K562 (cell line): ENCODE data around the gene ZBTB16. TPM values are rescaled to one million over a fixed set of nuclear protein-coding genes. Genes with fewer than 3 reads are reported as not detected.

Source experiments
- ATAC-seq: fragments of 200-7000 bp; cut with Tn5 transposase; 3 replicates; pipeline ENCODE4 v1.9.1; 2020; ENCODE audit warnings: moderate library complexity
- BruUV-seq: library from RNA; stranded (reverse); fragments of 400-500 nt; replicated peaks from 2 replicates; lab custom pipeline; 2021; lab: Mats Ljungman, UMichigan
- CTCF ChIA-PET: fragments of 300-600 bp; formaldehyde crosslinking; extraction: SDS; loops from one replicate; lab custom pipeline; 2021; ENCODE audit warnings: low intra/inter-chr PET ratio; lab: Yijun Ruan, JAX
- POLR2A ChIA-PET: fragments of 300-600, 350-650 bp; sonication (Branson Sonifier 250); formaldehyde crosslinking; extraction: SDS; loops from one replicate; lab custom pipeline; 2021; ENCODE audit warnings: antibody characterized with exemption, inconsistent platforms; lab: Yijun Ruan, JAX
- DNase-seq, 4 experiments: peaks; one replicate each; pipeline versions ENCODE4 v3.0.0 to v3.0.0-alpha.2; 2011 to 2018; ENCODE audit warnings: low spot score in 3 of 4, mixed read lengths in 3 of 4; ENCODE audit errors: extremely low read depth in 1 of 4
- FAIRE-seq: peaks from 2 replicates; lab custom pipeline; 2011; peaks lifted over from hg19 to GRCh38; lab: Jason Lieb, UNC
- H2AFZ ChIP-seq: 2 replicates; pipeline ENCODE4 v1.6.0; 2011; ENCODE audit warnings: low read depth, low read length, control low read depth, inconsistent platforms
- H3K27ac ChIP-seq: fragments of 200-600 bp; 3 replicates; pipeline ENCODE4 v1.8.0; 2011; ENCODE audit warnings: low read depth, mild to moderate bottlenecking, control low read depth, inconsistent platforms, low read length, moderate library complexity, mixed read lengths; ENCODE audit errors: extremely low read depth
- H3K27me3 ChIP-seq, 2 experiments: fragments of 300-600 bp in 1 of 2; 2 replicates in 1 of 2; 3 replicates in 1 of 2; pipeline versions ENCODE4 v1.6.0 to v1.8.0; 2011; ENCODE audit warnings: inconsistent platforms in 2 of 2, low read length in 2 of 2, mild to moderate bottlenecking in 1 of 2, mixed read lengths in 1 of 2, moderate library complexity in 1 of 2; ENCODE audit not compliant: control insufficient read depth in 2 of 2, insufficient read depth in 2 of 2
- H3K36me3 ChIP-seq: fragments of 300-600 bp; 3 replicates; pipeline ENCODE4 v1.8.0; 2011; ENCODE audit warnings: mild to moderate bottlenecking, low read length, inconsistent platforms; ENCODE audit not compliant: control insufficient read depth, insufficient read depth
- H3K4me1 ChIP-seq, 2 experiments: fragments of 200-600 bp in 1 of 2; replicated peaks in 1 of 2; 2 replicates in 1 of 2; 3 replicates in 1 of 2; pipeline versions ENCODE4 v1.5.1 to v1.8.0; 2011; ENCODE audit warnings: inconsistent platforms in 2 of 2, low read length in 2 of 2, mild to moderate bottlenecking in 1 of 2, mixed read lengths in 1 of 2, moderate library complexity in 1 of 2; ENCODE audit not compliant: control insufficient read depth in 2 of 2, insufficient read depth in 2 of 2
- H3K4me2 ChIP-seq: 2 replicates; pipeline ENCODE4 v1.6.1; 2011; ENCODE audit warnings: low read length, control low read depth, inconsistent platforms, mixed read lengths; ENCODE audit not compliant: insufficient read depth
- H3K4me3 ChIP-seq: fragments of 200-600 bp; sonication (generic), shearing (Covaris generic); 2 replicates; pipeline ENCODE4 v1.5.1; 2016; ENCODE audit warnings: control low read depth, inconsistent platforms
- H3K79me2 ChIP-seq: fragments of 200-600 bp; 3 replicates; pipeline ENCODE4 v1.8.0; 2011; ENCODE audit warnings: low read length, inconsistent platforms; ENCODE audit not compliant: control insufficient read depth, insufficient read depth
- H3K9ac ChIP-seq, 2 experiments: 2 replicates each; pipeline versions ENCODE4 v1.6.0 to v1.6.1; 2011; ENCODE audit warnings: low read depth in 2 of 2, low read length in 2 of 2, control low read depth in 1 of 2, inconsistent platforms in 1 of 2, mild to moderate bottlenecking in 1 of 2, mixed read lengths in 1 of 2; ENCODE audit not compliant: insufficient read depth in 1 of 2
- H3K9me1 ChIP-seq: one replicate; pipeline ENCODE4 v1.6.0; 2011; ENCODE audit warnings: inconsistent platforms, mild to moderate bottlenecking, low read length, moderate library complexity; ENCODE audit not compliant: control insufficient read depth, insufficient read depth
- H3K9me3 ChIP-seq: replicated peaks from 2 replicates; pipeline ENCODE4 v1.5.1; 2011; ENCODE audit warnings: low read depth, low read length, inconsistent platforms; ENCODE audit not compliant: control insufficient read depth, insufficient read depth
- H4K20me1 ChIP-seq: replicated peaks from 2 replicates; pipeline ENCODE4 v1.6.1; 2011; ENCODE audit warnings: low read length, inconsistent platforms, mixed read lengths; ENCODE audit not compliant: control insufficient read depth, insufficient read depth
- CEBPB ChIP-seq: fragments of 450-650 bp; IDR thresholded peaks from 2 replicates; pipeline ENCODE4 v1.6.1; 2016; ENCODE audit warnings: missing genetic modification characterization, missing compliant biosample characterization
- CXXC5 ChIP-seq: fragments of 250-450 bp; sonication (Bioruptor Pico); IDR thresholded peaks from 2 replicates; pipeline ENCODE4 v1.8.0; 2022; ENCODE audit warnings: inconsistent platforms, mild to moderate bottlenecking, moderate library complexity
- EP300 ChIP-seq: IDR thresholded peaks from 2 replicates; pipeline ENCODE4 v1.6.1; 2012; ENCODE audit warnings: low read length, improper control_type of control experiment
- WGBS: fragments of 100-300 bp; shearing (Covaris generic); methylation state at CpG from one replicate; pipeline ENCODE4 v1.1.6; 2016; ENCODE audit warnings: low coverage, mixed read lengths; ENCODE audit not compliant: insufficient coverage; ENCODE audit errors: missing lambda C conversion rate; 5-methylcytosine and 5-hydroxymethylcytosine counted together
- in situ Hi-C: fragments of 300-500 bp; cut with MboI; formaldehyde crosslinking; loops from 4 replicates; pipeline ENCODE4 v1.15.0; 2018; ENCODE audit warnings: inconsistent platforms, mixed read lengths
- intact Hi-C: fragments of 100-400 bp; cut with micrococcal nuclease; formaldehyde crosslinking; loops from 2 replicates; pipeline ENCODE4 v1.14.2; 2022
- polyA plus RNA-seq, 8 experiments: library from polyadenylated mRNA; depleted of rRNA in 4 of 8; stranded (reverse) in 5 of 8; unstranded in 3 of 8; fragments of >200 nt; fragmentation: Nextera tagmentation in 2 of 8; fragmentation: Illumina TruSeq in 1 of 8; extraction: Ambion mirVana in 2 of 8; extraction: Trizol in 1 of 8; gene quantifications; 2 replicates each; pipeline versions ENCODE4 v1.2.1 to v1.2.3, GENCODE V29; 2011 to 2014; ENCODE audit warnings: inconsistent platforms in 1 of 8, missing spikeins in 1 of 8
- total RNA-seq, 7 experiments: library from RNA; depleted of rRNA in 6 of 7; stranded (reverse); fragments of >200 nt in 6 of 7; fragmentation: Illumina TruSeq in 2 of 7; extraction: Trizol in 2 of 7; gene quantifications; 2 replicates each; pipeline versions ENCODE4 v1.2.1 to v1.2.3, GENCODE V29; 2011 to 2021; ENCODE audit warnings: low replicate concordance in 1 of 7
- TF ChIP-seq, protein P1 (sequence below), 2 experiments: IDR thresholded peaks; 2 replicates each; pipeline ENCODE4 v1.6.1; 2012; ENCODE audit warnings: improper control_type of control experiment in 2 of 2, low read depth in 2 of 2, low read length in 2 of 2, borderline replicate concordance in 1 of 2

The ZBTB16 gene
- total and polyA plus RNA-seq, 9 of the 15 experiments (the other 6 are each of a cell fraction or from before 2014, with no cell fraction given): 0.06 to 0.40 (median 0.24) TPM; not detected in 4

- FAIRE-seq: no peak
- no peak for ATAC-seq
- POLR2A ChIA-PET: interaction anchor here (1.0 to 1.8 kb wide), 2 partner anchors 10 to 11 kb away, joined by 5 read pairs; no protein-coding TSS in a partner anchor
Observed at GRCh38 chr11:114233755-114234154, 174.2 kb downstream of the ZBTB16 start.

More at GRCh38 chr11:114233755-114234154, 174.2 kb downstream of the ZBTB16 start:
- intact Hi-C loops: no loop called here
- Histone ChIP-seq H4K20me1 (no peaks in the 10 kb centered on the region), H3K79me2 (no peaks in the 10 kb centered on the region), H3K4me1 (peaks cover 10 to 16% of the 10 kb centered on the region in 2 experiments), H3K36me3 (no peaks in the 10 kb centered on the region), H2AFZ (peak overlapping the region; percentile 21; the same call in 1 of the 2 replicates), H3K27ac (no peak overlapping the region), H3K9me3 (no peaks in the 10 kb centered on the region), H3K9ac (no peak overlapping the region), H3K4me3 (no peak overlapping the region), H3K27me3 (no peaks in the 10 kb centered on the region), H3K9me1 (no peaks in the 10 kb centered on the region), H3K4me2 (no peak overlapping the region)
- WGBS: 33% methylated on average over 6 of the region's 6 CpGs
- no peak for DNase-seq
- TF ChIP-seq CEBPB (tag) (peak; percentile 53), EP300 (no peak), CXXC5 (CRISPR knock-in tag) (no peak)
- TF ChIP-seq, protein P1, sequence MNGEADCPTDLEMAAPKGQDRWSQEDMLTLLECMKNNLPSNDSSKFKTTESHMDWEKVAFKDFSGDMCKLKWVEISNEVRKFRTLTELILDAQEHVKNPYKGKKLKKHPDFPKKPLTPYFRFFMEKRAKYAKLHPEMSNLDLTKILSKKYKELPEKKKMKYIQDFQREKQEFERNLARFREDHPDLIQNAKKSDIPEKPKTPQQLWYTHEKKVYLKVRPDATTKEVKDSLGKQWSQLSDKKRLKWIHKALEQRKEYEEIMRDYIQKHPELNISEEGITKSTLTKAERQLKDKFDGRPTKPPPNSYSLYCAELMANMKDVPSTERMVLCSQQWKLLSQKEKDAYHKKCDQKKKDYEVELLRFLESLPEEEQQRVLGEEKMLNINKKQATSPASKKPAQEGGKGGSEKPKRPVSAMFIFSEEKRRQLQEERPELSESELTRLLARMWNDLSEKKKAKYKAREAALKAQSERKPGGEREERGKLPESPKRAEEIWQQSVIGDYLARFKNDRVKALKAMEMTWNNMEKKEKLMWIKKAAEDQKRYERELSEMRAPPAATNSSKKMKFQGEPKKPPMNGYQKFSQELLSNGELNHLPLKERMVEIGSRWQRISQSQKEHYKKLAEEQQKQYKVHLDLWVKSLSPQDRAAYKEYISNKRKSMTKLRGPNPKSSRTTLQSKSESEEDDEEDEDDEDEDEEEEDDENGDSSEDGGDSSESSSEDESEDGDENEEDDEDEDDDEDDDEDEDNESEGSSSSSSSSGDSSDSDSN (IDR thresholded peaks at IDR 0.05; ENCODE audit: borderline replicate concordance in 1 of 2, low read depth in 2 of 2, low read length in 2 of 2): no peak
- CTCF ChIA-PET: no interaction called here
- no TSS peak for BruUV-seq
- in situ Hi-C loops: no loop called here
